ENCODE results near the gene CACNA2D1. TPM values are rescaled to one million over a fixed set of nuclear protein-coding genes. Genes with fewer than 3 reads are reported as not detected.

The CACNA2D1 gene
- total RNA-seq, 1 experiment from 2014 or later = 0.77 TPM

DNA sequence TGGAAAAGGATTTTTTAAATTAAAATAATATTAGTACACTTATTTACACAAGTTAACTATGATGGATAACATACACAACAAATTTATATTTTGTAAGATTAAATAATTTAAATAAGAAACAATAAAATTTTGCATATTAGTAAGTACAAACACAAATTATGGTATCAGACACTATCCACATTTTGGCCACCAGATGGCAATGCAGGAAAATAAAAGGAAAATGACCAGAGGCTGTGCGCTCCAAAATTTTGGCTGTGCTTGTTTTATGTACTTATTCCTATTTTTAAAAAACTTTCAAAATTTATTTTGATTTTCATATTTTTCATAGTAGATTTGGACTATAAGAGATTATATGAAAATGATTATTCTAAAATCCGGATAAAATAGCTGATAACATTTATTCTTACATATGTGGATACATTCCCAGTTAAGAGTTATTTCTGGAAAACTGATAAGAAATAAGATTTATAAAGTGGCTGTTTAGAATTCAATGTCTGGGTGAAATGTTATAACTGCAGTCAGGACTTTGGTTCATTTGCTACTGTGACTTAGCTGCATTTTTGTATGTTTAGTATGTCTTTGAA is 399.0 kb downstream of the CACNA2D1 start:
- Histone ChIP-seq H3K4me2 (ENCODE audit: low read length) (no peak overlapping the region), H3F3A (ENCODE audit: low read length, unreplicated experiment) (no peaks in the 10 kb centered on the region), H3K27me3 (ENCODE audit: low read length) (no peaks in the 10 kb centered on the region), H2AFZ (ENCODE audit: low read length) (no peak overlapping the region), H3K9me2 (replicated peaks; ENCODE audit: low read length) (no peaks in the 10 kb centered on the region), H4K20me1 (ENCODE audit: low read length) (no peaks in the 10 kb centered on the region), H3K9me3 (ENCODE audit: low read length) (no peaks in the 10 kb centered on the region), H3K4me1 (ENCODE audit: insufficient read depth, low read length) (peaks cover 10% of the 10 kb centered on the region), H3K27ac (ENCODE audit: low read length) (no peak overlapping the region), H3K4me3 (ENCODE audit: low read length) (no peak overlapping the region), H3K9ac (ENCODE audit: low read length) (no peak overlapping the region), H3K79me2 (ENCODE audit: low read length) (no peaks in the 10 kb centered on the region), H3K36me3 (ENCODE audit: low read depth, low read length) (no peaks in the 10 kb centered on the region)
- TF ChIP-seq EZH2 (IDR thresholded peaks at IDR 0.05; ENCODE audit: low read length, unreplicated experiment) (no peak), EZH2phosphoT487 (IDR thresholded peaks at IDR 0.05; ENCODE audit: borderline replicate concordance, low read length) (no peak), CTCF (conservative IDR thresholded peaks at IDR 0.05; ENCODE audit: low read depth, low read length) (peak; percentile 62)
- ChIA-PET POLR2A (ENCODE audit: unreplicated experiment) (no interaction called here), CTCF (no interaction called here)
- DNase-seq (peak; percentile 66), ATAC-seq (peak; percentile 45; the same call in 1 of the 2 replicates)
- intact Hi-C loops (cut with micrococcal nuclease) = loop anchor here (1.0 to 10.0 kb wide), 9 partner anchors 120 to 685 kb away; partner anchors contain the start of gene CACNA2D1
- no TSS peak for BruUV-seq (replicated peaks)

- CTCF ChIA-PET = no interaction called here
- no TSS peak for BruUV-seq (replicated peaks)
- POLR2A ChIA-PET (ENCODE audit: unreplicated experiment) = no interaction called here
- H2AFZ ChIP-seq (ENCODE audit: low read length) = no peak overlapping the region
- intact Hi-C loops (cut with micrococcal nuclease) = loop anchor here (5.0 to 10.0 kb wide), 3 partner anchors 193 to 405 kb away; partner anchors contain the start of gene CACNA2D1
- no peaks in the 10 kb centered on the region for H3K36me3 ChIP-seq (ENCODE audit: low read depth, low read length)
- H3K9me2 ChIP-seq (replicated peaks; ENCODE audit: low read length) = no peaks in the 10 kb centered on the region
- H3F3A ChIP-seq (ENCODE audit: low read length, unreplicated experiment) = no peaks in the 10 kb centered on the region
- DNase-seq (no peak), ATAC-seq (no peak)
- H3K79me2 ChIP-seq (ENCODE audit: low read length) = no peaks in the 10 kb centered on the region
- H3K4me3 ChIP-seq (ENCODE audit: low read length) = no peak overlapping the region
- no peak overlapping the region for H3K9ac ChIP-seq (ENCODE audit: low read length)
- no peaks in the 10 kb centered on the region for H3K9me3 ChIP-seq (ENCODE audit: low read length)
- H3K4me2 ChIP-seq (ENCODE audit: low read length) = no peak overlapping the region
- no peaks in the 10 kb centered on the region for H4K20me1 ChIP-seq (ENCODE audit: low read length)
- H3K4me1 ChIP-seq (ENCODE audit: insufficient read depth, low read length) = peaks cover 13% of the 10 kb centered on the region; the same call in 1 of the 2 replicates
- no peak overlapping the region for H3K27ac ChIP-seq (ENCODE audit: low read length)
- TF ChIP-seq EZH2 (IDR thresholded peaks at IDR 0.05; ENCODE audit: low read length, unreplicated experiment) = no peak
- TF ChIP-seq EZH2phosphoT487 (IDR thresholded peaks at IDR 0.05; ENCODE audit: borderline replicate concordance, low read length) = no peak
- TF ChIP-seq CTCF (conservative IDR thresholded peaks at IDR 0.05; ENCODE audit: low read depth, low read length) = no peak
- H3K27me3 ChIP-seq (ENCODE audit: low read length) = no peaks in the 10 kb centered on the region
Observed at GRCh38 chr7:82039621-82040020, 404.0 kb downstream of the CACNA2D1 start.

DNA sequence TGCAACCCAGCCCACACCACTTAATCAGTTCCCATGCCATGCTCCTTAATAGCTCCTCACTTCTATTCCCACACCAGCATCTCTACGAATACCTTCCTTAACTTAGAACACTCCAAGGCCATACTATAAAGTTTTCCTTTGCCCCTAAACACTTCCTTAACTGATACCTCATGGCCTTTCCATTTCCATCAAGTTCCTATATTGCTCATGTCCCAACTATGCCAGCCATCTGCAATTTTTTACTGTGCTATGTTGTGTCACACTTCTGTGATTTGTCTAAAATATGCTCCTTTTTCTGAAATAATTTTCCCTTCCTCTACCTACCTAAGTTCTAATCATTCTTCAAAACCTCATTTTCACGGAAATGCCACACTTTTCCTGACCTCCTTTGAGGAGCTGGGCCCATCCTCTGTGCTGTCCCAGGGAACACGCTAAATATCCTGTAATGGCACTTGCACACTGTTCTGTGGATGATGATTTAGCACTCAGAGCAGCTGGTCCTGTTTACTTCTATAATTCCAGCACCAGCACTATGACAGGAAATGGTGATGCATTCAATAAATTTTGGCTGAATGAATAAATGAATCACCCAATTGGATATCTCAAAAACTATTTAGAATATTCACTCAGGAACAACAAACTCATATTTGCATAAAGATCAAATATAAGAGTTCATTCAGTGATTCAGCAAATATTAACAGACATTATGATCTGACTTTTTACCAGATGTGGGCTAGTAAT is 407.3 kb downstream of the CACNA2D1 start:
- Histone ChIP-seq H4K20me1 (ENCODE audit: low read length) (no peaks in the 10 kb centered on the region), H3K4me2 (ENCODE audit: low read length) (peak overlapping the region; percentile 15; the same call in 1 of the 2 replicates), H3K4me3 (ENCODE audit: low read length) (no peak overlapping the region), H3K27me3 (ENCODE audit: low read length) (no peaks in the 10 kb centered on the region), H2AFZ (ENCODE audit: low read length) (peak overlapping the region; percentile 35; the same call in 1 of the 2 replicates), H3K4me1 (ENCODE audit: insufficient read depth, low read length) (peaks cover 13% of the 10 kb centered on the region; the same call in 1 of the 2 replicates), H3K36me3 (ENCODE audit: low read depth, low read length) (no peaks in the 10 kb centered on the region), H3K9me2 (replicated peaks; ENCODE audit: low read length) (no peaks in the 10 kb centered on the region), H3K9ac (ENCODE audit: low read length) (no peak overlapping the region), H3K79me2 (ENCODE audit: low read length) (no peaks in the 10 kb centered on the region), H3K9me3 (ENCODE audit: low read length) (no peaks in the 10 kb centered on the region), H3K27ac (ENCODE audit: low read length) (peak overlapping the region; percentile 27; the same call in 1 of the 2 replicates), H3F3A (ENCODE audit: low read length, unreplicated experiment) (no peaks in the 10 kb centered on the region)
- intact Hi-C loops (cut with micrococcal nuclease) = no loop called here
- ATAC-seq (peak; percentile 91), DNase-seq (peak; percentile 73)
- ChIA-PET CTCF (no interaction called here), POLR2A (ENCODE audit: unreplicated experiment) (no interaction called here)
- TF ChIP-seq EZH2 (IDR thresholded peaks at IDR 0.05; ENCODE audit: low read length, unreplicated experiment) = no peak
- no TSS peak for BruUV-seq (replicated peaks)

Data from PC-3 (cell line).